Caco-2 (cell line): ENCODE measurements around the gene GPR39. TPM values are rescaled to one million over a fixed set of nuclear protein-coding genes. Genes with fewer than 3 reads are reported as not detected.

Experiments used
- BruUV-seq: library from RNA; stranded (reverse); fragments of 400-500 nt; replicated peaks from 2 replicates; lab custom pipeline; 2021; lab: Mats Ljungman, UMichigan
- CTCF ChIA-PET: fragments of 300-600 bp; sonication (Branson Sonifier 250); formaldehyde crosslinking; loops from one replicate; lab custom pipeline; 2022; ENCODE audit warnings: antibody characterized with exemption; lab: Charles Lee
- POLR2A ChIA-PET: fragments of 300-600 bp; sonication (Branson Sonifier 250); formaldehyde crosslinking; loops from one replicate; lab custom pipeline; 2022; ENCODE audit warnings: antibody characterized with exemption; lab: Charles Lee
- DNase-seq, 2 experiments: peaks; one replicate each; pipeline versions ENCODE4 v3.0.0 to v3.0.0-alpha.2; 2020 to 2022
- H3K27me3 ChIP-seq: replicated peaks from 2 replicates; pipeline ENCODE4 v1.6.0; 2011; ENCODE audit warnings: low read length; ENCODE audit not compliant: control insufficient read depth, insufficient read depth
- H3K36me3 ChIP-seq: 2 replicates; pipeline ENCODE4 v1.5.1; 2011; ENCODE audit warnings: low read length; ENCODE audit not compliant: control insufficient read depth, insufficient read depth
- H3K4me1 ChIP-seq: fragments of 250-450 bp; sonication (Bioruptor Pico); 2 replicates; pipeline ENCODE4 v1.5.1; 2020; ENCODE audit warnings: mild to moderate bottlenecking
- H3K4me3 ChIP-seq: 2 replicates; pipeline ENCODE4 v1.5.1; 2011; ENCODE audit warnings: low read depth, mild to moderate bottlenecking, control low read depth, low read length
- H3K9me3 ChIP-seq: fragments of 250-450 bp; sonication (Bioruptor Pico); 2 replicates; pipeline ENCODE4 v1.5.1; 2020; ENCODE audit warnings: mild to moderate bottlenecking, moderate library complexity
- H3K27ac Mint-ChIP-seq: one replicate; pipeline ENCODE4 v1.8.0; 2022; ENCODE audit warnings: mixed read lengths; ENCODE audit not compliant: unreplicated experiment
- H3K27me3 Mint-ChIP-seq: one replicate; pipeline ENCODE4 v1.8.0; 2022; ENCODE audit warnings: mixed read lengths; ENCODE audit not compliant: insufficient read depth, unreplicated experiment
- H3K36me3 Mint-ChIP-seq: one replicate; pipeline ENCODE4 v1.8.0; 2022; ENCODE audit warnings: mild to moderate bottlenecking, mixed read lengths; ENCODE audit not compliant: insufficient read depth, unreplicated experiment
- H3K4me1 Mint-ChIP-seq: one replicate; pipeline ENCODE4 v1.8.0; 2022; ENCODE audit warnings: low read depth, mixed read lengths; ENCODE audit not compliant: unreplicated experiment
- H3K4me3 Mint-ChIP-seq: one replicate; pipeline ENCODE4 v1.8.0; 2022; ENCODE audit warnings: mild to moderate bottlenecking, moderate library complexity, mixed read lengths; ENCODE audit not compliant: unreplicated experiment
- H3K9me3 Mint-ChIP-seq: one replicate; pipeline ENCODE4 v1.8.0; 2022; ENCODE audit warnings: mixed read lengths; ENCODE audit not compliant: unreplicated experiment
- CTCF ChIP-seq, 2 experiments: fragments of 200-600 bp in 1 of 2; IDR thresholded peaks; 1 replicate in 1 of 2; 2 replicates in 1 of 2; pipeline versions ENCODE4 v1.5.1 to v1.8.0; 2011 to 2022; ENCODE audit warnings: antibody characterized with exemption in 1 of 2, control low read depth in 1 of 2, inconsistent platforms in 1 of 2, low read depth in 1 of 2, low read length in 1 of 2, mild to moderate bottlenecking in 1 of 2, moderate library complexity in 1 of 2; ENCODE audit not compliant: insufficient read depth in 1 of 2, severe bottlenecking in 1 of 2, unreplicated experiment in 1 of 2
- intact Hi-C: fragments of 100-400 bp; cut with micrococcal nuclease; formaldehyde crosslinking; loops from one replicate; pipeline ENCODE4 v1.10.0; 2022; ENCODE audit not compliant: unreplicated experiment
- total RNA-seq: library from RNA; stranded (reverse); gene quantifications from 2 replicates; pipeline ENCODE4 v1.2.3, GENCODE V29; 2022

Gene GPR39
- total RNA-seq, 1 experiment from 2014 or later: 26.8 TPM

- Histone ChIP-seq H3K4me3 (no peak overlapping the region), H3K4me1 (peaks cover 55% of the 10 kb centered on the region), H3K27me3 (no peaks in the 10 kb centered on the region), H3K36me3 (no peaks in the 10 kb centered on the region), H3K9me3 (no peaks in the 10 kb centered on the region)
- Mint-ChIP-seq H3K27ac (no peak overlapping the region), H3K4me3 (no peak overlapping the region), H3K9me3 (no peaks in the 10 kb centered on the region), H3K4me1 (peaks cover 55% of the 10 kb centered on the region), H3K27me3 (no peaks in the 10 kb centered on the region), H3K36me3 (peaks cover 29% of the 10 kb centered on the region)
- CTCF ChIA-PET: no interaction called here
- no TSS peak for BruUV-seq
- no peak for TF ChIP-seq CTCF (IDR thresholded peaks at IDR 0.05; ENCODE audit: insufficient read depth in 1 of 2, low read depth in 1 of 2, low read length in 1 of 2, severe bottlenecking in 1 of 2, unreplicated experiment in 1 of 2)
- intact Hi-C loops: no loop called here
- POLR2A ChIA-PET: no interaction called here
- no peak for DNase-seq
These were observed 24.4 kb downstream of the GPR39 start for GRCh38 chr2:132441051-132441450.

GRCh38 chr2:132442278-132442677, 25.7 kb downstream of the GPR39 start:
- peaks cover 54% of the 10 kb centered on the region for H3K4me1 ChIP-seq
- intact Hi-C loops: no loop called here
- DNase-seq: no peak
- ChIA-PET CTCF (no interaction called here), POLR2A (no interaction called here)
- Mint-ChIP-seq H3K27me3 (no peaks in the 10 kb centered on the region), H3K4me3 (no peak overlapping the region), H3K9me3 (no peaks in the 10 kb centered on the region), H3K4me1 (peaks cover 51% of the 10 kb centered on the region), H3K36me3 (peaks cover 22% of the 10 kb centered on the region), H3K27ac (no peak overlapping the region)
- no peak for TF ChIP-seq CTCF (IDR thresholded peaks at IDR 0.05; ENCODE audit: insufficient read depth in 1 of 2, low read depth in 1 of 2, low read length in 1 of 2, severe bottlenecking in 1 of 2, unreplicated experiment in 1 of 2)
- H3K4me3 ChIP-seq: no peak overlapping the region
- H3K9me3 ChIP-seq: no peaks in the 10 kb centered on the region
- H3K36me3 ChIP-seq: no peaks in the 10 kb centered on the region
- H3K27me3 ChIP-seq: no peaks in the 10 kb centered on the region
- no TSS peak for BruUV-seq

GRCh38 chr2:132443106-132443505, 26.5 kb downstream of the GPR39 start:
- no TSS peak for BruUV-seq
- H3K27ac Mint-ChIP-seq: no peak overlapping the region
- DNase-seq: no peak
- H3K4me1 ChIP-seq: peaks cover 62% of the 10 kb centered on the region
- H3K27me3 ChIP-seq: no peaks in the 10 kb centered on the region
- no peaks in the 10 kb centered on the region for H3K9me3 ChIP-seq
- H3K4me3 Mint-ChIP-seq: no peak overlapping the region
- H3K4me3 ChIP-seq: no peak overlapping the region
- no peak for TF ChIP-seq CTCF (IDR thresholded peaks at IDR 0.05; ENCODE audit: insufficient read depth in 1 of 2, low read depth in 1 of 2, low read length in 1 of 2, severe bottlenecking in 1 of 2, unreplicated experiment in 1 of 2)
- H3K27me3 Mint-ChIP-seq: no peaks in the 10 kb centered on the region
- H3K36me3 ChIP-seq: no peaks in the 10 kb centered on the region
- ChIA-PET CTCF (interaction anchor here (1.7 kb wide), 1 partner anchor 19 kb away, joined by 7 read pairs; no protein-coding TSS in a partner anchor), POLR2A (no interaction called here)
- H3K9me3 Mint-ChIP-seq: no peaks in the 10 kb centered on the region
- H3K36me3 Mint-ChIP-seq: peaks cover 15% of the 10 kb centered on the region
- H3K4me1 Mint-ChIP-seq: peaks cover 50% of the 10 kb centered on the region
- intact Hi-C loops: no loop called here
